ENCODE results near the gene SLC7A4.
A peak's percentile ranks its signal among the peaks of the same experiment; 100 is the strongest.

SLC7A4 gene

GRCh38 chr22:21032868-21033688, 717 bp upstream of the SLC7A4 start:
- H3K27me3 ChIP-seq (ENCODE audit: insufficient read depth, low read depth, severe bottlenecking), result no peaks in the 10 kb centered on the region
- H3K36me3 ChIP-seq, result no peaks in the 10 kb centered on the region
- H3K9me3 ChIP-seq (ENCODE audit: severe bottlenecking), result no peaks in the 10 kb centered on the region
- TF ChIP-seq CTCF (IDR thresholded peaks at IDR 0.05; ENCODE audit: low read depth, low read length), result no peak
- no peak for DNase-seq
- H3K4me3 ChIP-seq (ENCODE audit: low read depth, low read length), result no peak overlapping the region
- H3K27ac ChIP-seq, result no peak overlapping the region

- Histone ChIP-seq H3K4me3 (ENCODE audit: low read depth, low read length) (no peak overlapping the region), H3K27me3 (ENCODE audit: insufficient read depth, low read depth, severe bottlenecking) (no peaks in the 10 kb centered on the region), H3K27ac (no peak overlapping the region), H3K9me3 (ENCODE audit: severe bottlenecking) (no peaks in the 10 kb centered on the region), H3K36me3 (no peaks in the 10 kb centered on the region)
- DNase-seq, result no peak
- TF ChIP-seq CTCF (IDR thresholded peaks at IDR 0.05; ENCODE audit: low read depth, low read length), result no peak
These were observed 770 bp downstream of the SLC7A4 start for GRCh38 chr22:21031545-21032036.

- Histone ChIP-seq H3K27ac (no peak overlapping the region), H3K9me3 (ENCODE audit: severe bottlenecking) (no peaks in the 10 kb centered on the region), H3K36me3 (no peaks in the 10 kb centered on the region), H3K27me3 (ENCODE audit: insufficient read depth, low read depth, severe bottlenecking) (no peaks in the 10 kb centered on the region), H3K4me3 (ENCODE audit: low read depth, low read length) (no peak overlapping the region)
- no peak for TF ChIP-seq CTCF (IDR thresholded peaks at IDR 0.05; ENCODE audit: low read depth, low read length)
- no peak for DNase-seq
These were observed 1.5 kb downstream of the SLC7A4 start for GRCh38 chr22:21030621-21031544.

- Histone ChIP-seq H3K36me3 (no peaks in the 10 kb centered on the region), H3K4me3 (ENCODE audit: low read depth, low read length) (no peak overlapping the region), H3K27me3 (ENCODE audit: insufficient read depth, low read depth, severe bottlenecking) (no peaks in the 10 kb centered on the region), H3K27ac (peak overlapping the region; percentile 82; the same call in 1 of the 2 replicates), H3K9me3 (ENCODE audit: severe bottlenecking) (no peaks in the 10 kb centered on the region)
- no peak for TF ChIP-seq CTCF (IDR thresholded peaks at IDR 0.05; ENCODE audit: low read depth, low read length)
- DNase-seq, result no peak
These were observed 2.3 kb downstream of the SLC7A4 start for GRCh38 chr22:21030032-21030431.

GRCh38 chr22:21029486-21030025, 2.8 kb downstream of the SLC7A4 start:
- Histone ChIP-seq H3K27ac (peak overlapping the region; percentile 82), H3K36me3 (no peaks in the 10 kb centered on the region), H3K4me3 (ENCODE audit: low read depth, low read length) (no peak overlapping the region), H3K9me3 (ENCODE audit: severe bottlenecking) (no peaks in the 10 kb centered on the region), H3K27me3 (ENCODE audit: insufficient read depth, low read depth, severe bottlenecking) (no peaks in the 10 kb centered on the region)
- TF ChIP-seq CTCF (IDR thresholded peaks at IDR 0.05; ENCODE audit: low read depth, low read length), result no peak
- no peak for DNase-seq

Measured in WERI-Rb-1 (cell line).